ENCODE results near the gene SH3RF2. TPM values are rescaled to one million over a fixed set of nuclear protein-coding genes. Genes with fewer than 3 reads are reported as not detected.

SH3RF2 gene
- total and polyA plus RNA-seq, 10 of the 15 experiments (the other 5 are each of a cell fraction or from before 2014, with no cell fraction given) = 0.15 TPM; not detected in 9

DNA sequence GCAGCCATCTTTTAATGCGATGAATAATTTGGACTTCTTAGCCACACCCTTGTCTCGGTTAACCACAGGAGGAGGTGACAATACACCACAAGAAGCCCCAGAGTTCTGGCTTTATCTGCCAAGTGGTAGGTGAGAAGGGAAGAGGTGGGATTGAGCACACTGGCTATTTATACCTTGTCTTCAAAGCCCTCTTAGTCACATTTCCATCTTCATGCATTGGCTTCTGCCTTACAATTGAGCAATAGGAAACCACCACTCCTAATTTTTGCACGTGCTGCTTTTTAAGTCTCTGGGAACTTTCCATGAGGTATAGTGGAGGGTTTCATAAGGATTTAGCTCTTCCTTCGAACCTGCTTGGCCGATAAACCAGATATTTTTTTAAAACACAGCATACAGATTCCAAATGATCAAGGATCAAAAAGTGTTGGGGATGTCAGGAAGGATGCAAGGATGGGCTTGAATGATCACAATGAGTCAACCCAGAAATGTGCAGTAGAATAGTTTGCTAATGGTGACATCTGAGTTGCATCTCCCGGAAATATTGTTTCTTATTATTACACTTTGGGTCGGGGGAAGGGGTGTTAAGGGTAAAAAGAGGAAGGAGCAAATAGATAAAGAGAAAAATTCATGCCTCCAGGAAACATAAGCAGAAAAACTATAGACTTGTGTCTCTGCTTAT lies 143.5 kb downstream of the SH3RF2 start:
- Histone ChIP-seq H3K27ac (ENCODE audit: control insufficient read depth, insufficient read depth) (no peak overlapping the region), H3K9ac (ENCODE audit: control insufficient read depth, insufficient read depth, low read length) (no peak overlapping the region), H2AFZ (ENCODE audit: control insufficient read depth, low read depth, low read length) (no peak overlapping the region), H3K27me3 (replicated peaks in 1 of 2; ENCODE audit: control insufficient read depth in 2 of 2, insufficient read depth in 2 of 2, low read length in 1 of 2) (no peaks in the 10 kb centered on the region), H3K4me1 (ENCODE audit: control insufficient read depth, insufficient read depth, low read length) (peaks cover 25% of the 10 kb centered on the region), H3K9me3 (replicated peaks; ENCODE audit: control insufficient read depth, insufficient read depth, low read length) (no peaks in the 10 kb centered on the region), H3K4me2 (ENCODE audit: control insufficient read depth, insufficient read depth) (no peak overlapping the region), H3K79me2 (ENCODE audit: control insufficient read depth, insufficient read depth, low read length) (no peaks in the 10 kb centered on the region), H4K20me1 (ENCODE audit: control insufficient read depth, insufficient read depth) (no peaks in the 10 kb centered on the region), H3K36me3 (ENCODE audit: control insufficient read depth in 2 of 2, insufficient read depth in 2 of 2, low read length in 1 of 2) (no peaks in the 10 kb centered on the region), H3K4me3 (no peak overlapping the region)
- CTCF ChIA-PET = no interaction called here
- intact Hi-C loops (cut with micrococcal nuclease; ENCODE audit: unreplicated experiment) = no loop called here
- RAD21 ChIA-PET (ENCODE audit: unreplicated experiment) = no interaction called here
- in situ Hi-C loops (cut with MboI) = no loop called here
- TF ChIP-seq JUNB (IDR thresholded peaks at IDR 0.05) (no peak), NR2C1 (IDR thresholded peaks at IDR 0.05) (no peak), BHLHE40 (IDR thresholded peaks at IDR 0.05; ENCODE audit: borderline replicate concordance in 1 of 2, low read depth in 2 of 2, low read length in 1 of 2) (0 out of 4 replicates have a peak, but pooled peaks have one; percentile 11 to 13), NFXL1 (IDR thresholded peaks at IDR 0.05; ENCODE audit: borderline replicate concordance) (no peak), SIN3A (IDR thresholded peaks at IDR 0.05; ENCODE audit: low read depth, low read length) (no peak), GABPA (IDR thresholded peaks at IDR 0.05; ENCODE audit: low read depth) (no peak), HCFC1 (IDR thresholded peaks at IDR 0.05; ENCODE audit: low read length) (no peak), DPF2 (IDR thresholded peaks at IDR 0.05) (no peak), EP300 (IDR thresholded peaks at IDR 0.05; ENCODE audit: borderline replicate concordance in 1 of 2, control insufficient read depth in 1 of 2, low read depth in 2 of 2, low read length in 2 of 2) (no peak), NRF1 (conservative IDR thresholded peaks at IDR 0.05; ENCODE audit: low read depth, low read length) (no peak), RUNX3 (IDR thresholded peaks at IDR 0.05; ENCODE audit: low read length) (peak; percentile 60), SREBF2 (IDR thresholded peaks at IDR 0.05; ENCODE audit: low read length) (no peak)
- TF ChIP-seq, protein P1, sequence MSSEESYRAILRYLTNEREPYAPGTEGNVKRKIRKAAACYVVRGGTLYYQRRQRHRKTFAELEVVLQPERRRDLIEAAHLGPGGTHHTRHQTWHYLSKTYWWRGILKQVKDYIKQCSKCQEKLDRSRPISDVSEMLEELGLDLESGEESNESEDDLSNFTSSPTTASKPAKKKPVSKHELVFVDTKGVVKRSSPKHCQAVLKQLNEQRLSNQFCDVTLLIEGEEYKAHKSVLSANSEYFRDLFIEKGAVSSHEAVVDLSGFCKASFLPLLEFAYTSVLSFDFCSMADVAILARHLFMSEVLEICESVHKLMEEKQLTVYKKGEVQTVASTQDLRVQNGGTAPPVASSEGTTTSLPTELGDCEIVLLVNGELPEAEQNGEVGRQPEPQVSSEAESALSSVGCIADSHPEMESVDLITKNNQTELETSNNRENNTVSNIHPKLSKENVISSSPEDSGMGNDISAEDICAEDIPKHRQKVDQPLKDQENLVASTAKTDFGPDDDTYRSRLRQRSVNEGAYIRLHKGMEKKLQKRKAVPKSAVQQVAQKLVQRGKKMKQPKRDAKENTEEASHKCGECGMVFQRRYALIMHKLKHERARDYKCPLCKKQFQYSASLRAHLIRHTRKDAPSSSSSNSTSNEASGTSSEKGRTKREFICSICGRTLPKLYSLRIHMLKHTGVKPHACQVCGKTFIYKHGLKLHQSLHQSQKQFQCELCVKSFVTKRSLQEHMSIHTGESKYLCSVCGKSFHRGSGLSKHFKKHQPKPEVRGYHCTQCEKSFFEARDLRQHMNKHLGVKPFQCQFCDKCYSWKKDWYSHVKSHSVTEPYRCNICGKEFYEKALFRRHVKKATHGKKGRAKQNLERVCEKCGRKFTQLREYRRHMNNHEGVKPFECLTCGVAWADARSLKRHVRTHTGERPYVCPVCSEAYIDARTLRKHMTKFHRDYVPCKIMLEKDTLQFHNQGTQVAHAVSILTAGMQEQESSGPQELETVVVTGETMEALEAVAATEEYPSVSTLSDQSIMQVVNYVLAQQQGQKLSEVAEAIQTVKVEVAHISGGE (CRISPR knock-in tag; IDR thresholded peaks at IDR 0.05) = no peak
- TF ChIP-seq, protein P2, sequence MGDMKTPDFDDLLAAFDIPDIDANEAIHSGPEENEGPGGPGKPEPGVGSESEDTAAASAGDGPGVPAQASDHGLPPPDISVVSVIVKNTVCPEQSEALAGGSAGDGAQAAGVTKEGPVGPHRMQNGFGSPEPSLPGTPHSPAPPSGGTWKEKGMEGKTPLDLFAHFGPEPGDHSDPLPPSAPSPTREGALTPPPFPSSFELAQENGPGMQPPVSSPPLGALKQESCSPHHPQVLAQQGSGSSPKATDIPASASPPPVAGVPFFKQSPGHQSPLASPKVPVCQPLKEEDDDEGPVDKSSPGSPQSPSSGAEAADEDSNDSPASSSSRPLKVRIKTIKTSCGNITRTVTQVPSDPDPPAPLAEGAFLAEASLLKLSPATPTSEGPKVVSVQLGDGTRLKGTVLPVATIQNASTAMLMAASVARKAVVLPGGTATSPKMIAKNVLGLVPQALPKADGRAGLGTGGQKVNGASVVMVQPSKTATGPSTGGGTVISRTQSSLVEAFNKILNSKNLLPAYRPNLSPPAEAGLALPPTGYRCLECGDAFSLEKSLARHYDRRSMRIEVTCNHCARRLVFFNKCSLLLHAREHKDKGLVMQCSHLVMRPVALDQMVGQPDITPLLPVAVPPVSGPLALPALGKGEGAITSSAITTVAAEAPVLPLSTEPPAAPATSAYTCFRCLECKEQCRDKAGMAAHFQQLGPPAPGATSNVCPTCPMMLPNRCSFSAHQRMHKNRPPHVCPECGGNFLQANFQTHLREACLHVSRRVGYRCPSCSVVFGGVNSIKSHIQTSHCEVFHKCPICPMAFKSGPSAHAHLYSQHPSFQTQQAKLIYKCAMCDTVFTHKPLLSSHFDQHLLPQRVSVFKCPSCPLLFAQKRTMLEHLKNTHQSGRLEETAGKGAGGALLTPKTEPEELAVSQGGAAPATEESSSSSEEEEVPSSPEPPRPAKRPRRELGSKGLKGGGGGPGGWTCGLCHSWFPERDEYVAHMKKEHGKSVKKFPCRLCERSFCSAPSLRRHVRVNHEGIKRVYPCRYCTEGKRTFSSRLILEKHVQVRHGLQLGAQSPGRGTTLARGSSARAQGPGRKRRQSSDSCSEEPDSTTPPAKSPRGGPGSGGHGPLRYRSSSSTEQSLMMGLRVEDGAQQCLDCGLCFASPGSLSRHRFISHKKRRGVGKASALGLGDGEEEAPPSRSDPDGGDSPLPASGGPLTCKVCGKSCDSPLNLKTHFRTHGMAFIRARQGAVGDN (IDR thresholded peaks at IDR 0.05) = no peak
- POLR2A ChIA-PET = no interaction called here
- WGBS (ENCODE audit: insufficient coverage, insufficient replicate concordance, low lambda C conversion rate, missing lambda C conversion rate) = 2% methylated on average over 7 of the region's 7 CpGs
- BruUV-seq (replicated peaks) = no TSS peak
- ATAC-seq = peak; percentile 31
- no peak for FAIRE-seq
- SMC1A ChIA-PET (ENCODE audit: uncharacterized antibody, unreplicated experiment) = no interaction called here
- peak; percentile 15 for DNase-seq (ENCODE audit: low read depth, low spot score)

Data from GM12878 (cell line).